Adrenal gland (tissue), 5 donors: ENCODE measurements around the gene ANO6.

ENCODE experiments used
- POLR2A ChIP-seq, 2 donors: fragments of 450-650 bp; IDR thresholded peaks; one replicate each; pipeline ENCODE4 v1.6.1; 2017; ENCODE audit warnings: antibody characterized with exemption in 2 of 2, mild to moderate bottlenecking in 2 of 2, moderate library complexity in 1 of 2
- TF ChIP-seq, protein P1 (sequence below), 6 experiments: fragments of 450-650 bp in 4 of 6; fragments of 200-600 bp in 2 of 6; sonication (generic) in 1 of 6; IDR thresholded peaks; 1 replicate in 5 of 6; 2 replicates in 1 of 6; pipeline versions ENCODE4 v1.5.1 to v1.8.0; 2016 to 2021; ENCODE audit warnings: antibody characterized with exemption in 6 of 6, mild to moderate bottlenecking in 2 of 6, moderate library complexity in 1 of 6
- donor health status: DM: no; HTN: no; CAD: no.

DNA sequence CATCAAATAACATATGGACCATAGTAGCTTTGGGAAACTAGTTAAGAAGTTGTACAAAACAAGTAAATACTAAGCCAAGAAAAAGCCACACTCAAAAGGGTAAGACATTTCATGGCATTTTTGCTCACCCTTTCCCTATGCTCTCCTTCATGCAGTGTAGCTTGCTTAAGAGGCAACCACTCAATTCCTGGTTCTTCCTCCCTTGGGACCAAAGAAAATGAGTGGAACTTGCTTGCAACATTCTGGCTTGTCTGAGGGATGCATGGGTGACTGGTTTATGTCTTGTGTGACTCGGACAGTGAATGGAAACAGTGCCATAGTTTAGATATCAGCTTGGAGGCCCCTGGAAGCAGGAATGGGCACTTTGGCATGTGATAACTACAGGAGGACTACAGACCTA, 261.6 kb downstream of the ANO6 start:
- TF ChIP-seq POLR2A (IDR thresholded peaks at IDR 0.05): no peak
- TF ChIP-seq, protein P1, sequence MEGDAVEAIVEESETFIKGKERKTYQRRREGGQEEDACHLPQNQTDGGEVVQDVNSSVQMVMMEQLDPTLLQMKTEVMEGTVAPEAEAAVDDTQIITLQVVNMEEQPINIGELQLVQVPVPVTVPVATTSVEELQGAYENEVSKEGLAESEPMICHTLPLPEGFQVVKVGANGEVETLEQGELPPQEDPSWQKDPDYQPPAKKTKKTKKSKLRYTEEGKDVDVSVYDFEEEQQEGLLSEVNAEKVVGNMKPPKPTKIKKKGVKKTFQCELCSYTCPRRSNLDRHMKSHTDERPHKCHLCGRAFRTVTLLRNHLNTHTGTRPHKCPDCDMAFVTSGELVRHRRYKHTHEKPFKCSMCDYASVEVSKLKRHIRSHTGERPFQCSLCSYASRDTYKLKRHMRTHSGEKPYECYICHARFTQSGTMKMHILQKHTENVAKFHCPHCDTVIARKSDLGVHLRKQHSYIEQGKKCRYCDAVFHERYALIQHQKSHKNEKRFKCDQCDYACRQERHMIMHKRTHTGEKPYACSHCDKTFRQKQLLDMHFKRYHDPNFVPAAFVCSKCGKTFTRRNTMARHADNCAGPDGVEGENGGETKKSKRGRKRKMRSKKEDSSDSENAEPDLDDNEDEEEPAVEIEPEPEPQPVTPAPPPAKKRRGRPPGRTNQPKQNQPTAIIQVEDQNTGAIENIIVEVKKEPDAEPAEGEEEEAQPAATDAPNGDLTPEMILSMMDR (IDR thresholded peaks at IDR 0.05): no peak
